ENCODE data around the gene SPRED1.
A peak's percentile ranks its signal among the peaks of the same experiment; 100 is the strongest.

The SPRED1 gene

DNA sequence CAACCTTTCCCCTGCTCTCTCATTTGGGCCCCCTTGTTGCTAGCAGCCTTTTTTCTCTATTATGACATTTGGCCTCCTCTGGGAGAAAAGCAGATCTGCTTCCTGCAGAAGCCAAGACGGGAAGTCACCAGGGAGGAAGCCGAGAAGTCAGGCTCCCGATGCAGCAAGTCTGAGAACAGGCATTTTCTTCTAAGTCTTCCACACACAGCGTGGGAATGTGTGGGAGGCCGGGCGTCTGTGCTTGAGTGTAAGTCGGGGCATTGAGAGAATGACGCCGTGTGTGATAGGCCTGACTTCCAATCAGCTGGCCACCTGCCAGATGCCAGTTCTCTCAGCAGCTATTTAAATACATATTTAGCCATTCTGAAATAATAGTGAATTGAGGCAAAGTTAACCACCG is 125.5 kb downstream of the SPRED1 start:
- Histone ChIP-seq H3K4me1 (ENCODE audit: insufficient read depth, poor library complexity, severe bottlenecking) (no peaks in the 10 kb centered on the region), H3K9me3 (ENCODE audit: severe bottlenecking) (no peaks in the 10 kb centered on the region), H3K36me3 (ENCODE audit: low read depth) (no peaks in the 10 kb centered on the region), H3K4me3 (ENCODE audit: severe bottlenecking) (no peak overlapping the region), H3K27me3 (ENCODE audit: insufficient read depth, poor library complexity, severe bottlenecking) (no peaks in the 10 kb centered on the region), H3K27ac (ENCODE audit: poor library complexity, severe bottlenecking) (no peak overlapping the region)
- DNase-seq (ENCODE audit: low spot score) (no peak), ATAC-seq (ENCODE audit: low read depth) (no peak)
- TF ChIP-seq, protein P1, sequence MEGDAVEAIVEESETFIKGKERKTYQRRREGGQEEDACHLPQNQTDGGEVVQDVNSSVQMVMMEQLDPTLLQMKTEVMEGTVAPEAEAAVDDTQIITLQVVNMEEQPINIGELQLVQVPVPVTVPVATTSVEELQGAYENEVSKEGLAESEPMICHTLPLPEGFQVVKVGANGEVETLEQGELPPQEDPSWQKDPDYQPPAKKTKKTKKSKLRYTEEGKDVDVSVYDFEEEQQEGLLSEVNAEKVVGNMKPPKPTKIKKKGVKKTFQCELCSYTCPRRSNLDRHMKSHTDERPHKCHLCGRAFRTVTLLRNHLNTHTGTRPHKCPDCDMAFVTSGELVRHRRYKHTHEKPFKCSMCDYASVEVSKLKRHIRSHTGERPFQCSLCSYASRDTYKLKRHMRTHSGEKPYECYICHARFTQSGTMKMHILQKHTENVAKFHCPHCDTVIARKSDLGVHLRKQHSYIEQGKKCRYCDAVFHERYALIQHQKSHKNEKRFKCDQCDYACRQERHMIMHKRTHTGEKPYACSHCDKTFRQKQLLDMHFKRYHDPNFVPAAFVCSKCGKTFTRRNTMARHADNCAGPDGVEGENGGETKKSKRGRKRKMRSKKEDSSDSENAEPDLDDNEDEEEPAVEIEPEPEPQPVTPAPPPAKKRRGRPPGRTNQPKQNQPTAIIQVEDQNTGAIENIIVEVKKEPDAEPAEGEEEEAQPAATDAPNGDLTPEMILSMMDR (IDR thresholded peaks at IDR 0.05; ENCODE audit: poor library complexity, severe bottlenecking): no peak

DNA sequence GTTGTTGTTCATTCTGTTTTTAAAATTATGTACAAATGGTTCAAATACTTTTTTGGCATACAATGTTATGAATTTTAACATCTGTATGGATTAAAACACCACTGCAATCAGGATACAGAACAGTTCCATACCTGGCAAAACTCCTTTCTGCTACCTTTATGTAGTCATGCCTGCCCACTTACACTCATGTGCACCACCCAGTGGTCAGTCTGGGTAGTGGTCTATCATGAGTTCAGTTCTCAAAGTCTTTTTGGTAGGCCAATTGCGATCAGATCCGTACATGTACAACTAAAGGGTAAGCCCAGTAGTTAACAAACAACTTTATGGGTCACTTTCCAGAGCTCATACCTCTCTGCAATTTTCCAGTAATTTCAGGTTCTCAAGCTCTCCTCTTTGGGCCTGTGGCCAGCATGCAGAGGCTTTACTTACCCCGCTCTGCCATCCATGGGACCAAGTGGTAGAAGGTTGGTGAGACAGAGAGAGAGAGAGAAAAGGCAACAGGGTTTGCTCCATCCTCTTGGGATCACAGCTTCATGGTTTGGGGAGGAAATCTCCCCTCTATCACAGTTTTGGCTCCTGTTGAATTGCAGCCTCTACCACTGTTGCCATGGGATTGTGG is 137.4 kb downstream of the SPRED1 start:
- H3K27ac ChIP-seq (ENCODE audit: poor library complexity, severe bottlenecking): no peak overlapping the region
- TF ChIP-seq, protein P1 (IDR thresholded peaks at IDR 0.05; ENCODE audit: poor library complexity, severe bottlenecking): peak; percentile 98
- H3K36me3 ChIP-seq (ENCODE audit: low read depth): no peaks in the 10 kb centered on the region
- H3K4me3 ChIP-seq (ENCODE audit: severe bottlenecking): no peak overlapping the region
- peak; percentile 85 for ATAC-seq (ENCODE audit: low read depth)
- DNase-seq (ENCODE audit: low spot score): no peak
- H3K27me3 ChIP-seq (ENCODE audit: insufficient read depth, poor library complexity, severe bottlenecking): no peaks in the 10 kb centered on the region
- H3K9me3 ChIP-seq (ENCODE audit: severe bottlenecking): no peaks in the 10 kb centered on the region
- H3K4me1 ChIP-seq (ENCODE audit: insufficient read depth, poor library complexity, severe bottlenecking): no peaks in the 10 kb centered on the region

DNA sequence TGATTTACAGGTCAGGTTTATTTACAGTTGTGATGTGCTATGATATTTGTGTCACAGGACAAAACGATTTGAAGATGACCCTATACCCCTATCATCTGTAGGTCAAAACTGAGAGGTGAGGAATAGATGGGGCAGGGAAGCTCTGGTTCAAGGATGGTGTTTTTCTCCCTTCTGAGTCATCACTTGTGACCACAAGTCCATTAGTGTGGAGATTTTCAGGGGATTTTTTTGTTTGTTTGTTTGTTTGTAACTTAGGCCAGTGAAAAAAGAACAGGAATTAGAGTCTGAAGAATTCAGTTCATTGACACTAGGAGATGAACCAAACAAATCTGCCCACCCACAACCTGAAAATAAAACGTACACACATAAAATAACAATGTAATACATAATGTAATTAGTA is 138.6 kb downstream of the SPRED1 start:
- DNase-seq (ENCODE audit: low spot score): no peak
- ATAC-seq (ENCODE audit: low read depth): no peak
- Histone ChIP-seq H3K9me3 (ENCODE audit: severe bottlenecking) (no peaks in the 10 kb centered on the region), H3K4me3 (ENCODE audit: severe bottlenecking) (no peak overlapping the region), H3K4me1 (ENCODE audit: insufficient read depth, poor library complexity, severe bottlenecking) (no peaks in the 10 kb centered on the region), H3K36me3 (ENCODE audit: low read depth) (no peaks in the 10 kb centered on the region), H3K27me3 (ENCODE audit: insufficient read depth, poor library complexity, severe bottlenecking) (no peaks in the 10 kb centered on the region), H3K27ac (ENCODE audit: poor library complexity, severe bottlenecking) (no peak overlapping the region)
- TF ChIP-seq, protein P1 (IDR thresholded peaks at IDR 0.05; ENCODE audit: poor library complexity, severe bottlenecking): no peak

DNA sequence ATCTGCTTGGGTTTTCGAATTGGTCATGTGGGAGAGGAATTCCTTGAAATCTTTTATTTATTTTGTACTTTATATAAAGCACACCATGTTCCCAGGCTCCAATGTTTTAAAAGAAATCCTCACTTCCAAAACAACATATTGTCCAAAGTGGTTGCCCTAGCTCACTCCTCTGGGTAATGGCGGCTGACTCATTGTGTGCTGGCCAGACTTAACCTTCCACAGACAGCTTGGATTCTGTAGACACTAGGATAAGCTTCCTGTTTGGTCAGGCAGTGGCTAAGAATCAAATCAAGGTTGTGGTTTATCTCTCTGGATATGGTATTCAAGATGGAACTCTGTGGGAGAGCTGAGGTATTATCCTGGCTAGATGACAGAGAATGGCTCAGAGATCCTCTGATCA is 145.5 kb downstream of the SPRED1 start:
- H3K36me3 ChIP-seq (ENCODE audit: low read depth): no peaks in the 10 kb centered on the region
- DNase-seq (ENCODE audit: low spot score) (no peak), ATAC-seq (ENCODE audit: low read depth) (peak; percentile 100)
- H3K4me1 ChIP-seq (ENCODE audit: insufficient read depth, poor library complexity, severe bottlenecking): peaks cover 11% of the 10 kb centered on the region
- peak overlapping the region; percentile 71 for H3K27ac ChIP-seq (ENCODE audit: poor library complexity, severe bottlenecking)
- H3K9me3 ChIP-seq (ENCODE audit: severe bottlenecking): no peaks in the 10 kb centered on the region
- no peak overlapping the region for H3K4me3 ChIP-seq (ENCODE audit: severe bottlenecking)
- TF ChIP-seq, protein P1 (IDR thresholded peaks at IDR 0.05; ENCODE audit: poor library complexity, severe bottlenecking): no peak
- no peaks in the 10 kb centered on the region for H3K27me3 ChIP-seq (ENCODE audit: insufficient read depth, poor library complexity, severe bottlenecking)

DNA sequence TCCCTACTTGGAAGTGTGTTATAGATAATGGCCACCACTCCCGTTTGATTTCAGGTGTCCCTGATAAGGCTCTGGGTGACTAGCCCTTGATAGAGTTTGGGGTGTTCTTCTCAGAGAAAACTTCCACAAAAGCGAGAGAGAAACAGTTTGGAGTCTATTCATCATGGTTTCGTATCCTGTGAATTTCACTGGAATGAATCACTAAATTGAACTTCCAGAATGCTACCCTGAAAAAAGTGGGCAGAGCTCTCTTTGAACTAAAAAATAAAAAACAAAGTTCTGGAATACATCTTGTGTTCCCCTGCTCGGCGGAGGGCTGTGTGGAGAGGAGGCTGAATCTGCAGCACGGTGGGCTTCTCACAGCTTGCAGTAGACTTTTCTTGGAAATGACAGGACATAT is 148.5 kb downstream of the SPRED1 start:
- ATAC-seq (ENCODE audit: low read depth) (no peak), DNase-seq (ENCODE audit: low spot score) (no peak)
- no peaks in the 10 kb centered on the region for H3K9me3 ChIP-seq (ENCODE audit: severe bottlenecking)
- H3K27ac ChIP-seq (ENCODE audit: poor library complexity, severe bottlenecking): no peak overlapping the region
- no peaks in the 10 kb centered on the region for H3K36me3 ChIP-seq (ENCODE audit: low read depth)
- H3K27me3 ChIP-seq (ENCODE audit: insufficient read depth, poor library complexity, severe bottlenecking): no peaks in the 10 kb centered on the region
- peaks cover 11% of the 10 kb centered on the region for H3K4me1 ChIP-seq (ENCODE audit: insufficient read depth, poor library complexity, severe bottlenecking)
- TF ChIP-seq, protein P1 (IDR thresholded peaks at IDR 0.05; ENCODE audit: poor library complexity, severe bottlenecking): no peak
- H3K4me3 ChIP-seq (ENCODE audit: severe bottlenecking): no peak overlapping the region

Data from RWPE2 (cell line).